GM12874 (cell line): ENCODE data around the gene ZNF77.

Source experiments
- CTCF ChIP-seq: IDR thresholded peaks from 2 replicates; pipeline ENCODE4 v1.5.1; 2011; ENCODE audit warnings: low read depth, mild to moderate bottlenecking, control low read depth, low read length, moderate library complexity; ENCODE audit not compliant: insufficient read depth

ZNF77 gene

GRCh38 chr19:2902590-2903218 lies 42.1 kb downstream of the ZNF77 start:
- no peak for TF ChIP-seq CTCF

- TF ChIP-seq CTCF, result no peak
These were observed 44.2 kb downstream of the ZNF77 start, which contains the start of gene ZNF57 for GRCh38 chr19:2900296-2901252. TSS of gene ZNF57 (plus strand) at chr19:2900928. CDS start at chr19:2901046, 118 bp downstream.

GRCh38 chr19:2896694-2897093 lies 48.1 kb downstream of the ZNF77 start:
- no peak for TF ChIP-seq CTCF

GRCh38 chr19:2888731-2889224 lies 56.0 kb downstream of the ZNF77 start:
- TF ChIP-seq CTCF, result no peak

GRCh38 chr19:2887391-2887914 lies 57.3 kb downstream of the ZNF77 start:
- TF ChIP-seq CTCF, result peak; percentile 53; the same call in 1 of the 2 replicates

GRCh38 chr19:2885736-2886135 lies 59.0 kb downstream of the ZNF77 start:
- no peak for TF ChIP-seq CTCF
